ENCODE data around the gene USP47. TPM values are rescaled to one million over a fixed set of nuclear protein-coding genes. Genes with fewer than 3 reads are reported as not detected.

Gene USP47
- polyA plus RNA-seq, 2 of the 4 experiments (the other 2 are of a cell fraction), result 31.0 to 32.8 TPM

GRCh38 chr11:11915625-11916024, 73.9 kb downstream of the USP47 start:
- WGBS (ENCODE audit: missing lambda C conversion rate), result 92% methylated on average over 2 of the region's 2 CpGs

GRCh38 chr11:11916981-11917399, 75.2 kb downstream of the USP47 start:
- ChIA-PET POLR2A (no interaction called here), CTCF (interaction anchor here (1.2 kb wide), 1 partner anchor 49 kb away, joined by 4 read pairs; no protein-coding TSS in a partner anchor)
- Histone ChIP-seq H3K9me3 (no peaks in the 10 kb centered on the region), H3K4me1 (no peaks in the 10 kb centered on the region), H3K27ac (no peak overlapping the region), H3K4me2 (no peak overlapping the region), H3K4me3 (no peak overlapping the region)
- FAIRE-seq (no peak), DNase-seq (ENCODE audit: low read depth in 1 of 2, low spot score in 1 of 2) (no peak), ATAC-seq (no peak)
- TF ChIP-seq ZSCAN20 (CRISPR knock-in tag; IDR thresholded peaks at IDR 0.05) (no peak), RFX5 (IDR thresholded peaks at IDR 0.05) (no peak), PHF8 (IDR thresholded peaks at IDR 0.05; ENCODE audit: borderline replicate concordance, low read depth) (no peak), CHD2 (IDR thresholded peaks at IDR 0.05; ENCODE audit: low read length, partially characterized antibody) (no peak), GATA3 (IDR thresholded peaks at IDR 0.05; ENCODE audit: borderline replicate concordance) (no peak), RARB (CRISPR knock-in tag; IDR thresholded peaks at IDR 0.05) (no peak), NR3C1 (IDR thresholded peaks at IDR 0.05) (no peak), HOXA7 (CRISPR knock-in tag; IDR thresholded peaks at IDR 0.05) (no peak), BCL3 (IDR thresholded peaks at IDR 0.05) (no peak), ATOH8 (CRISPR knock-in tag; IDR thresholded peaks at IDR 0.05; ENCODE audit: low read depth) (no peak), HEYL (CRISPR knock-in tag; IDR thresholded peaks at IDR 0.05) (no peak), EHF (CRISPR knock-in tag; IDR thresholded peaks at IDR 0.05) (no peak), KDM5A (IDR thresholded peaks at IDR 0.05) (no peak), CBX2 (IDR thresholded peaks at IDR 0.05; ENCODE audit: borderline replicate concordance, low read depth) (no peak), E2F6 (IDR thresholded peaks at IDR 0.05; ENCODE audit: borderline replicate concordance, low read depth) (no peak), SREBF2 (IDR thresholded peaks at IDR 0.05) (no peak), MAX (IDR thresholded peaks at IDR 0.05) (no peak), REST (IDR thresholded peaks at IDR 0.05) (no peak), HOXB13 (CRISPR knock-in tag; IDR thresholded peaks at IDR 0.05; ENCODE audit: low read depth) (no peak)
- WGBS (ENCODE audit: missing lambda C conversion rate), result 100% methylated on average over 1 of the region's 1 CpG

More at GRCh38 chr11:11915625-11916024, 73.9 kb downstream of the USP47 start:
- no peak overlapping the region for H3K27ac ChIP-seq
- no peak overlapping the region for H3K4me3 ChIP-seq
- no peaks in the 10 kb centered on the region for H3K9me3 ChIP-seq
- no peak for DNase-seq (ENCODE audit: low read depth in 1 of 2, low spot score in 1 of 2)
- no peak for ATAC-seq
- ChIA-PET POLR2A (no interaction called here), CTCF (no interaction called here)
- TF ChIP-seq JUNB (IDR thresholded peaks at IDR 0.05) (no peak), MAX (IDR thresholded peaks at IDR 0.05) (no peak), ELK1 (IDR thresholded peaks at IDR 0.05; ENCODE audit: low read depth, low read length) (no peak), ZSCAN20 (CRISPR knock-in tag; IDR thresholded peaks at IDR 0.05) (no peak)
- H3K4me2 ChIP-seq, result no peak overlapping the region
- H3K4me1 ChIP-seq, result no peaks in the 10 kb centered on the region
- no peak for FAIRE-seq
